GM19397 (cell line): ENCODE data around the gene MLPH.

ENCODE experiments used
- ATAC-seq: cut with Tn5 transposase; IDR thresholded peaks from one replicate; pipeline ENCODE4 v1.9.1; 2021; ENCODE audit warnings: mild to moderate bottlenecking, moderate library complexity; ENCODE audit not compliant: unreplicated experiment

Gene MLPH

GRCh38 chr2:237598468-237599208 is 111.6 kb downstream of the MLPH start:
- ATAC-seq: no peak

DNA sequence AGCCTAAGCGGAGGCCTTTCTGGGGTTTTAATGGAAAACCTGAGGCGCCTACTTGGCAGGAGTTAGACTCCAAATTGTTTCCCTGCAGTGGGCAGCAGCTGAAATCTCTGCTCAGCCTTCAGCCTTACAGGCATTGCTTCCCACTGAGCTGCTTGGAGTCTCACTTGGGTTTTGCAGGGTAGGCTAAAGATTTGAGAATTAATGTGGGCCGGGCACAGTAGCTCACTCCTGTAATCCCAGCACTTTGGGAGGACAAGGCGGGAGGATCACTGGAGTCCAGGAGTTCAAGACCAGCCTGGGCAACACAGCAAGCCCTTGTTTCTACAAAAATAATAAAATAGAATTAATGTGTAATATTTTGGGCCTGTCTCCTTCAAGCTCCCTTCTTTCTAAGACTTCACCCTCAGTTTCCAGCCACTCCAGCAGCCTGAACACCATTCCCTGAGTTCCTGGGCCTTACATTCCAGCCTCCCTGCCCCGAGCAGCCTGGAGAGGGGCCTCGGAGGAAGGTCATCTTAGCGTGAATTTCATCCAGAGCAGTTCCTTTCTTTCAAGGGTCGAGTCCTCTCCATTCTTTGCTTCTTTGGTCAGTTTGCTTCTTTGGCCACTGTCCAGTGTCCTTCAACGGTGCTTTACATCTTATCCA is 112.5 kb downstream of the MLPH start:
- no peak for ATAC-seq

DNA sequence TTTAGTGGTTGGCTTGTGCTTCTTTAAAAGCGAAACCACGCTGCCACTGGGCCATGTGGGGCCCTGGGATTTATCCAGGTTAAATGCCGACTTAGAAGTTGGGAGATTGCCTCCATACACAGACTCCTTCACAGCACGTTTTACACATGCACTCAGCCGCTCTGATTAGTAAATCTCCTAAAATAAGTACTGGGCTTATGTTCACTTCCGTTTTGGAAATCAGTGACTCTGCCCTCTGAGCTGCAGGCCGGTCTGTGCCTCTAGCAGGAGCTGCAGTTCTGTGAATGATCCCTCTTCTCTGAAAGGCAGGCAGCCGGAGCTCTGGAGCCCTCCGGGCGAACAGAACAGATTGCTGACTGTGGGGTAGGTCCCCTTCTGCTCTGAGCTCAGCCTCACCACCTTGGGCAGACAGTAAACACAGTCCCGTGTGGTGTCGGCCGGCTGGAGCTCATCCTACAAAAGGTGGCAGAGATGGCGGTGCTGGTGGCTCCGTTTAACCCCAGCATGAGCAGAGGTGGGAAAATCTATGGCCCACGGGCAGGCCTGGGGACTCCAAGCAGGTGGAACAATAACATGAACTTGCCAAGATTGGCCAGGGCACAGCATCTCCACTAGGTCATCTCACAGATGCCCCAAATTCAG is 113.3 kb downstream of the MLPH start:
- ATAC-seq: no peak

GRCh38 chr2:237601453-237602116 is 114.5 kb downstream of the MLPH start:
- ATAC-seq: no peak

DNA sequence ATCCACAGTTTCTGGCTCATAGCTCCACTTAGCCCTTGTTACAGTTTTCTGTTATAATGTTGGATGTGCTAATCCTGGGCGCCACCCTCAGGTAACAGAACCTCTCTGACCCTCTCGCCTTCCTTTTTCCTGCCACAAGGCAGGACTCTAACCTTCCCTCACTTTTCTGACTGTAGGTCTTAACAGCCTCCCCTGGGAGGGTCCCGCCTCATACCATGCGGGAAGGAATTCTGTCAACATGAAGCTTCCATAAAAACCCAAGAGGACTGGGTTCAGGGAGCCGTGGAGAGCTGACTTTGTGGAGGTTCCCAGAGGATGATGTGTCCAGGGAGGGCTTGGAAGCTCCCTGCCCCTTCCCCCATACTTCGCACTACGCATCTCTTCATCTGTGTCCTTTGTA is 115.4 kb downstream of the MLPH start:
- no peak for ATAC-seq

DNA sequence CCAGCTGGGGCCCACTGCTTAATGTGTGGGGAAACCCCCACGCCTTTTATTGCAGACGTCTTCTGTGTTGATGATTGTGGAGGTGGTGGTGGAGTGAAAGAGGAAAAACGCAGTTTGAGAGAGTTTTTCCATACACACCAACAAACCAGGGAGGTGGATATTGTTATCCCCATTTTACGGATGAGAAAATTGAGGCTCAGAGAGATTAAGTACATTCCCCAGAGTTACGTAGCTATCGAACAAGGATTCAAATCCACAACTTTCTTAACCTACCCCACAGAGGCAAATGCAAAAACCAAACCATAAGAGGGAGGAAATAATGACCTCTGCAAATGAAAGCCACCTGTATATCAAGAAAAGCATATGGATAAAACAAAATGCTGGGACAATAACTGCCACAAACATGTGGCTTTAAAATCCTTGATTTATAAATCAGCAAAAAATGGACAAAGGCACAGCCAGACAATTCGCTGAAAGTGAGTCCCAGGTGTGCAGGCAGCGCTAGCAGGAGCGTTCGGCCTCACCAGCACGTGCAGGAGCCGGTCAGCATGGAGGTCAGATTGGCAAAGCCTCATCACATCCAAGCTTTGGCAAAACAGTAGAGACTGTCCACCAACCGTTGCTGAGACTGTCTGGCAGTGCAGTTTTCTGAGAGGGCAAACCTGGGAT is 116.1 kb downstream of the MLPH start:
- ATAC-seq: no peak

DNA sequence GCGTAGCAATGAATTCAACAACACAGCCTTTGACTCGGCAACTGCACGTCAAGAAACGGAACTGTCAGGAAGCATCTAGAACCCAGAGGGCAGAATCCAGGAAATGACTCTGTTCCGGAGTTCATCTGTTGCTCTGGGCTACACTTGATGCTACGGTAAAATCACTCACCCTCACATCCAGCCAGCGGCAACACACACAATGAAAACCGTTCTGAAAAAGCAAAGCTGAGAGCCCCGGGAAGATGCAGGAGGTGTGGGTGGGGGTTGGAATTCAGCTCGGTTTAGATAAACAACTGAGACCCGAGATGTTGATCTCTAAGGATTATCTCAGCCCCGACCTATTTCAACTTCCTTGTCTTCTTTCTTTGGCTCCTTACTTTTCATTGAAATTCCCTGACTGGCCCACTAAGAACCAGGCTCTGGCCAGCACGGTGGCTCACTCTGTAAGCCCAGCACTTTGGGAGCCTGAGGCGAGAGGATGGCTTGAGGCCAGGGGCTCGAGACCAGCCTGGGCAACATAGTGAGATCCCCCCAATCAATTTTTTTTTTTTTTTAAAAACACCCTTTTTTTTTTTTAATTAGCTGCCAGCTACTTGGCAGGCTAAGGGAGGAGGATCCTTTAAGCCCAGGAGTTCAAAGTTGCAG is 116.8 kb downstream of the MLPH start:
- ATAC-seq: no peak

DNA sequence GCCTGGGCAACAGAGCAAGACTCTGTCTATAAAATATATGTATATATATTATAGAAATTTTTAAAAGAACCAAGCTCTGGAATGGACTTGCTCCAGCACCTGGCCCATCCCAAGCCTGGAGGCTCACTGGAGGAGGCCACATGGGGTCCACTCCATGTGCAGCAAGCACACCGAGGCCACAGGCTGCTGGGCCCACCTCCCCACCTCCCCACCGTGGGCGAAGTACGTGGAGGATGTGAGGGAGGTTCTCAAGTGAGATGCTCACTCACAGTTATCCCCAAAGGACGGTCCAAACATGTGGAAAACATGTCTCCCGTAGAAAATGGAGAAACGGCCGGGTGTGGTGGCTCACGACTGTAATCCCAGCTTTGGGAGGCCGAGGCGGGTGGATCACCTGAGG is 117.3 kb downstream of the MLPH start:
- no peak for ATAC-seq
